ENCODE measurements around the gene NOVA1. TPM values are rescaled to one million over a fixed set of nuclear protein-coding genes. Genes with fewer than 3 reads are reported as not detected.
A peak's percentile ranks its signal among the peaks of the same experiment; 100 is the strongest.
"Not testable (repeated sequence)": the region's sequence is repeated elsewhere in the genome, so short reads cannot be mapped to it uniquely, and the experiment has no call there.

NOVA1 gene
- 13.8 TPM for polyA plus RNA-seq (2013, experiment 1 of 2)
- polyA plus RNA-seq (2013, experiment 2 of 2): 21.6 TPM

- H3K27ac ChIP-seq (ENCODE audit: low read depth, low read length): peak within 1 kb of the TSS; percentile 81
- H3K36me3 ChIP-seq (ENCODE audit: insufficient read depth, low read length): no peaks in the 10 kb centered on the region
- peaks cover 23% of the 10 kb centered on the region for H3K4me1 ChIP-seq (ENCODE audit: insufficient read depth, low read length)
- under 1% methylated on average over 35 of the region's 36 CpGs for WGBS
- no peaks in the 10 kb centered on the region for H3K9me3 ChIP-seq (ENCODE audit: insufficient read depth, low read depth, low read length)
- H3K4me3 ChIP-seq (ENCODE audit: low read length): peak within 1 kb of the TSS; percentile 98
- peaks cover 14% of the 10 kb centered on the region; the same call in 1 of the 2 replicates for H3K27me3 ChIP-seq (ENCODE audit: insufficient read depth, low read length)
- peak within 1 kb of the TSS; percentile 83 for H3K9ac ChIP-seq (ENCODE audit: low read depth, low read length)
These were observed at the start of gene NOVA1 for GRCh38 chr14:26597589-26598080. Gene NOVA1 (minus strand): TSS chr14:26598033. CDS start chr14:26597436, 597 bp downstream.

- H3K36me3 ChIP-seq (ENCODE audit: insufficient read depth, low read length); H3K4me1 ChIP-seq (ENCODE audit: insufficient read depth, low read length); H3K27ac ChIP-seq (ENCODE audit: low read depth, low read length); H3K27me3 ChIP-seq (ENCODE audit: insufficient read depth, low read length); H3K9ac ChIP-seq (ENCODE audit: low read depth, low read length); H3K4me3 ChIP-seq (ENCODE audit: low read length); H3K9me3 ChIP-seq (ENCODE audit: insufficient read depth, low read depth, low read length): not testable (repeated sequence)
- 91% methylated on average over 5 of the region's 5 CpGs for WGBS
These were observed 47.2 kb upstream of the NOVA1 start for GRCh38 chr14:26645057-26645456.

- WGBS: 84% methylated on average over 5 of the region's 5 CpGs
- H3K9me3 ChIP-seq (ENCODE audit: insufficient read depth, low read depth, low read length): no peaks in the 10 kb centered on the region
- H3K27me3 ChIP-seq (ENCODE audit: insufficient read depth, low read length): no peaks in the 10 kb centered on the region
- no peak overlapping the region for H3K9ac ChIP-seq (ENCODE audit: low read depth, low read length)
- no peaks in the 10 kb centered on the region for H3K36me3 ChIP-seq (ENCODE audit: insufficient read depth, low read length)
- H3K4me1 ChIP-seq (ENCODE audit: insufficient read depth, low read length): no peaks in the 10 kb centered on the region
- no peak overlapping the region for H3K4me3 ChIP-seq (ENCODE audit: low read length)
- H3K27ac ChIP-seq (ENCODE audit: low read depth, low read length): no peak overlapping the region
These were observed 38.7 kb upstream of the NOVA1 start for GRCh38 chr14:26636561-26636960.

- H3K36me3 ChIP-seq (ENCODE audit: insufficient read depth, low read length); H3K27me3 ChIP-seq (ENCODE audit: insufficient read depth, low read length); H3K27ac ChIP-seq (ENCODE audit: low read depth, low read length); H3K9me3 ChIP-seq (ENCODE audit: insufficient read depth, low read depth, low read length); H3K4me1 ChIP-seq (ENCODE audit: insufficient read depth, low read length); H3K9ac ChIP-seq (ENCODE audit: low read depth, low read length): not testable (repeated sequence)
- WGBS: 58% methylated on average over 21 of the region's 25 CpGs
- H3K4me3 ChIP-seq (ENCODE audit: low read length): peak overlapping the region; percentile 39
These were observed 37.1 kb upstream of the NOVA1 start for GRCh38 chr14:26634946-26635345.

GRCh38 chr14:26626256-26626655, 28.4 kb upstream of the NOVA1 start:
- H3K36me3 ChIP-seq (ENCODE audit: insufficient read depth, low read length): no peaks in the 10 kb centered on the region
- H3K9me3 ChIP-seq (ENCODE audit: insufficient read depth, low read depth, low read length): no peaks in the 10 kb centered on the region
- peaks cover 5% of the 10 kb centered on the region; the same call in 1 of the 2 replicates for H3K4me1 ChIP-seq (ENCODE audit: insufficient read depth, low read length)

GRCh38 chr14:26622611-26623010, 24.8 kb upstream of the NOVA1 start:
- Histone ChIP-seq H3K4me1 (ENCODE audit: insufficient read depth, low read length) (peaks cover 5% of the 10 kb centered on the region; the same call in 1 of the 2 replicates), H3K9ac (ENCODE audit: low read depth, low read length) (no peak overlapping the region), H3K27ac (ENCODE audit: low read depth, low read length) (no peak overlapping the region), H3K36me3 (ENCODE audit: insufficient read depth, low read length) (no peaks in the 10 kb centered on the region), H3K9me3 (ENCODE audit: insufficient read depth, low read depth, low read length) (no peaks in the 10 kb centered on the region), H3K4me3 (ENCODE audit: low read length) (no peak overlapping the region), H3K27me3 (ENCODE audit: insufficient read depth, low read length) (no peaks in the 10 kb centered on the region)
- 86% methylated on average over 1 of the region's 1 CpG for WGBS

More at GRCh38 chr14:26626256-26626655, 28.4 kb upstream of the NOVA1 start:
- H3K27ac ChIP-seq (ENCODE audit: low read depth, low read length): no peak overlapping the region
- H3K27me3 ChIP-seq (ENCODE audit: insufficient read depth, low read length): no peaks in the 10 kb centered on the region
- no peak overlapping the region for H3K9ac ChIP-seq (ENCODE audit: low read depth, low read length)
- no peak overlapping the region for H3K4me3 ChIP-seq (ENCODE audit: low read length)

- Histone ChIP-seq H3K4me1 (ENCODE audit: insufficient read depth, low read length) (peaks cover 5% of the 10 kb centered on the region; the same call in 1 of the 2 replicates), H3K9me3 (ENCODE audit: insufficient read depth, low read depth, low read length) (no peaks in the 10 kb centered on the region), H3K4me3 (ENCODE audit: low read length) (no peak overlapping the region), H3K9ac (ENCODE audit: low read depth, low read length) (no peak overlapping the region), H3K27me3 (ENCODE audit: insufficient read depth, low read length) (no peaks in the 10 kb centered on the region), H3K27ac (ENCODE audit: low read depth, low read length) (no peak overlapping the region), H3K36me3 (ENCODE audit: insufficient read depth, low read length) (no peaks in the 10 kb centered on the region)
- WGBS: 97% methylated on average over 2 of the region's 2 CpGs
These were observed 24.2 kb upstream of the NOVA1 start for GRCh38 chr14:26621807-26622560.

- H3K9ac ChIP-seq (ENCODE audit: low read depth, low read length): no peak overlapping the region
- no peak overlapping the region for H3K4me3 ChIP-seq (ENCODE audit: low read length)
- H3K27ac ChIP-seq (ENCODE audit: low read depth, low read length): no peak overlapping the region
- H3K9me3 ChIP-seq (ENCODE audit: insufficient read depth, low read depth, low read length): no peaks in the 10 kb centered on the region
- no peaks in the 10 kb centered on the region for H3K36me3 ChIP-seq (ENCODE audit: insufficient read depth, low read length)
- 83% methylated on average over 1 of the region's 1 CpG for WGBS
- H3K27me3 ChIP-seq (ENCODE audit: insufficient read depth, low read length): no peaks in the 10 kb centered on the region
- peaks cover 5% of the 10 kb centered on the region; the same call in 1 of the 2 replicates for H3K4me1 ChIP-seq (ENCODE audit: insufficient read depth, low read length)
These were observed 23.5 kb upstream of the NOVA1 start for GRCh38 chr14:26621364-26621763.

GRCh38 chr14:26611259-26611658, 13.4 kb upstream of the NOVA1 start:
- H3K27ac ChIP-seq (ENCODE audit: low read depth, low read length): no peak overlapping the region

GRCh38 chr14:26606729-26607312, 9.0 kb upstream of the NOVA1 start:
- Histone ChIP-seq H3K27me3 (ENCODE audit: insufficient read depth, low read length) (no peaks in the 10 kb centered on the region), H3K36me3 (ENCODE audit: insufficient read depth, low read length) (no peaks in the 10 kb centered on the region), H3K4me3 (ENCODE audit: low read length) (no peak overlapping the region), H3K4me1 (ENCODE audit: insufficient read depth, low read length) (no peaks in the 10 kb centered on the region), H3K9me3 (ENCODE audit: insufficient read depth, low read depth, low read length) (no peaks in the 10 kb centered on the region), H3K9ac (ENCODE audit: low read depth, low read length) (no peak overlapping the region), H3K27ac (ENCODE audit: low read depth, low read length) (no peak overlapping the region)
- 93% methylated on average over 3 of the region's 3 CpGs for WGBS

More at GRCh38 chr14:26611259-26611658, 13.4 kb upstream of the NOVA1 start:
- no peak overlapping the region for H3K9ac ChIP-seq (ENCODE audit: low read depth, low read length)
- H3K4me3 ChIP-seq (ENCODE audit: low read length): no peak overlapping the region
- H3K9me3 ChIP-seq (ENCODE audit: insufficient read depth, low read depth, low read length): peaks cover 4% of the 10 kb centered on the region; the same call in 1 of the 2 replicates
- no peaks in the 10 kb centered on the region for H3K4me1 ChIP-seq (ENCODE audit: insufficient read depth, low read length)
- H3K36me3 ChIP-seq (ENCODE audit: insufficient read depth, low read length): no peaks in the 10 kb centered on the region
- no peaks in the 10 kb centered on the region for H3K27me3 ChIP-seq (ENCODE audit: insufficient read depth, low read length)

- H3K27me3 ChIP-seq (ENCODE audit: insufficient read depth, low read length): no peaks in the 10 kb centered on the region
- no peaks in the 10 kb centered on the region for H3K36me3 ChIP-seq (ENCODE audit: insufficient read depth, low read length)
- H3K9me3 ChIP-seq (ENCODE audit: insufficient read depth, low read depth, low read length): no peaks in the 10 kb centered on the region
- no peak overlapping the region for H3K4me3 ChIP-seq (ENCODE audit: low read length)
- H3K27ac ChIP-seq (ENCODE audit: low read depth, low read length): no peak overlapping the region
- 76% methylated on average over 2 of the region's 2 CpGs for WGBS
- H3K9ac ChIP-seq (ENCODE audit: low read depth, low read length): no peak overlapping the region
- H3K4me1 ChIP-seq (ENCODE audit: insufficient read depth, low read length): no peaks in the 10 kb centered on the region
These were observed 7.8 kb upstream of the NOVA1 start for GRCh38 chr14:26605602-26606001.
